Prostate gland (tissue), 2 donors: Measurements from ENCODE around the gene AK8. TPM values are rescaled to one million over a fixed set of nuclear protein-coding genes. Genes with fewer than 3 reads are reported as not detected.
A peak's percentile ranks its signal among the peaks of the same experiment; 100 is the strongest.

ENCODE experiments used
- DNase-seq: peaks from one replicate; pipeline ENCODE4 v3.0.0-alpha.2; 2019; ENCODE audit warnings: low spot score
- H3K27ac ChIP-seq, 2 donors: fragments of 200-600 bp; sonication (generic); 2 replicates each; pipeline ENCODE4 v1.5.1; 2017 to 2019
- H3K27me3 ChIP-seq: fragments of 200-600 bp; sonication (generic); replicated peaks from 2 replicates; pipeline ENCODE4 v1.5.1; 2019; ENCODE audit not compliant: insufficient read depth
- H3K36me3 ChIP-seq, 2 donors: fragments of 200-600 bp; sonication (generic); 1 replicate in 1 of 2; 2 replicates in 1 of 2; pipeline versions ENCODE4 v1.5.1 to v1.8.1; 2017 to 2019
- H3K4me1 ChIP-seq: fragments of 200-600 bp; sonication (generic); replicated peaks from 2 replicates; pipeline ENCODE4 v1.5.1; 2019
- H3K4me3 ChIP-seq, 2 donors: fragments of 200-600 bp; sonication (generic); 2 replicates each; pipeline ENCODE4 v1.5.1; 2017 to 2019
- H3K9me3 ChIP-seq: fragments of 200-600 bp; sonication (generic); 2 replicates; pipeline ENCODE4 v1.5.1; 2017
- POLR2A ChIP-seq: fragments of 450-650 bp; IDR thresholded peaks from one replicate; pipeline ENCODE4 v1.6.1; 2016; ENCODE audit warnings: antibody characterized with exemption, mild to moderate bottlenecking
- POLR2AphosphoS5 ChIP-seq: sonication (generic); formaldehyde crosslinking; IDR thresholded peaks from one replicate; pipeline ENCODE4 v1.6.1; 2017; ENCODE audit warnings: antibody characterized with exemption
- WGBS: methylation state at CpG from one replicate; pipeline ENCODE4 v1.1.5; 2018; 5-methylcytosine and 5-hydroxymethylcytosine counted together
- intact Hi-C: fragments of 100-400 bp; cut with DNase I; formaldehyde crosslinking; loops from one replicate; pipeline ENCODE4 v1.14.2; 2022
- total RNA-seq, 2 donors: library from RNA; depleted of rRNA; stranded (reverse); fragments of >200 nt; gene quantifications; one replicate each; pipeline ENCODE4 v1.1.0, GENCODE V29; 2016
- TF ChIP-seq, protein P1 (sequence below), 4 experiments: fragments of 200-600 bp in 2 of 4; fragments of 450-650 bp in 2 of 4; sonication (generic) in 2 of 4; IDR thresholded peaks; 1 replicate in 3 of 4; 2 replicates in 1 of 4; pipeline ENCODE4 v1.5.1; 2016 to 2019; ENCODE audit warnings: antibody characterized with exemption in 4 of 4, mild to moderate bottlenecking in 2 of 4, moderate library complexity in 2 of 4

AK8 gene
- total RNA-seq, 2 donors from 2014 or later = 3.3 to 4.1 TPM

GRCh38 chr9:132896906-132897305, 18.8 kb upstream of the AK8 start:
- Histone ChIP-seq H3K27ac (no peak overlapping the region), H3K27me3 (no peaks in the 10 kb centered on the region), H3K9me3 (no peaks in the 10 kb centered on the region), H3K4me1 (no peaks in the 10 kb centered on the region), H3K36me3 (peaks cover 5 to 8% of the 10 kb centered on the region in 2 donors), H3K4me3 (no peak overlapping the region)
- intact Hi-C loops = no loop called here
- no peak for DNase-seq
- WGBS = 44% methylated on average over 6 of the region's 6 CpGs
- no peak for TF ChIP-seq POLR2A
- TF ChIP-seq, protein P1, sequence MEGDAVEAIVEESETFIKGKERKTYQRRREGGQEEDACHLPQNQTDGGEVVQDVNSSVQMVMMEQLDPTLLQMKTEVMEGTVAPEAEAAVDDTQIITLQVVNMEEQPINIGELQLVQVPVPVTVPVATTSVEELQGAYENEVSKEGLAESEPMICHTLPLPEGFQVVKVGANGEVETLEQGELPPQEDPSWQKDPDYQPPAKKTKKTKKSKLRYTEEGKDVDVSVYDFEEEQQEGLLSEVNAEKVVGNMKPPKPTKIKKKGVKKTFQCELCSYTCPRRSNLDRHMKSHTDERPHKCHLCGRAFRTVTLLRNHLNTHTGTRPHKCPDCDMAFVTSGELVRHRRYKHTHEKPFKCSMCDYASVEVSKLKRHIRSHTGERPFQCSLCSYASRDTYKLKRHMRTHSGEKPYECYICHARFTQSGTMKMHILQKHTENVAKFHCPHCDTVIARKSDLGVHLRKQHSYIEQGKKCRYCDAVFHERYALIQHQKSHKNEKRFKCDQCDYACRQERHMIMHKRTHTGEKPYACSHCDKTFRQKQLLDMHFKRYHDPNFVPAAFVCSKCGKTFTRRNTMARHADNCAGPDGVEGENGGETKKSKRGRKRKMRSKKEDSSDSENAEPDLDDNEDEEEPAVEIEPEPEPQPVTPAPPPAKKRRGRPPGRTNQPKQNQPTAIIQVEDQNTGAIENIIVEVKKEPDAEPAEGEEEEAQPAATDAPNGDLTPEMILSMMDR (IDR thresholded peaks at IDR 0.05) = no peak
- TF ChIP-seq POLR2AphosphoS5 = no peak

- WGBS = 81% methylated on average over 13 of the region's 13 CpGs
- Histone ChIP-seq H3K4me1 (no peaks in the 10 kb centered on the region), H3K9me3 (no peaks in the 10 kb centered on the region), H3K27ac (no peak overlapping the region), H3K4me3 (no peak overlapping the region), H3K27me3 (no peaks in the 10 kb centered on the region), H3K36me3 (peaks cover 5 to 8% of the 10 kb centered on the region in 2 donors)
- TF ChIP-seq, protein P1 (IDR thresholded peaks at IDR 0.05) = no peak
- no peak for TF ChIP-seq POLR2A
- no peak for TF ChIP-seq POLR2AphosphoS5
- intact Hi-C loops = no loop called here
- DNase-seq = no peak
These were observed 18.2 kb upstream of the AK8 start for GRCh38 chr9:132896264-132896663.

DNA sequence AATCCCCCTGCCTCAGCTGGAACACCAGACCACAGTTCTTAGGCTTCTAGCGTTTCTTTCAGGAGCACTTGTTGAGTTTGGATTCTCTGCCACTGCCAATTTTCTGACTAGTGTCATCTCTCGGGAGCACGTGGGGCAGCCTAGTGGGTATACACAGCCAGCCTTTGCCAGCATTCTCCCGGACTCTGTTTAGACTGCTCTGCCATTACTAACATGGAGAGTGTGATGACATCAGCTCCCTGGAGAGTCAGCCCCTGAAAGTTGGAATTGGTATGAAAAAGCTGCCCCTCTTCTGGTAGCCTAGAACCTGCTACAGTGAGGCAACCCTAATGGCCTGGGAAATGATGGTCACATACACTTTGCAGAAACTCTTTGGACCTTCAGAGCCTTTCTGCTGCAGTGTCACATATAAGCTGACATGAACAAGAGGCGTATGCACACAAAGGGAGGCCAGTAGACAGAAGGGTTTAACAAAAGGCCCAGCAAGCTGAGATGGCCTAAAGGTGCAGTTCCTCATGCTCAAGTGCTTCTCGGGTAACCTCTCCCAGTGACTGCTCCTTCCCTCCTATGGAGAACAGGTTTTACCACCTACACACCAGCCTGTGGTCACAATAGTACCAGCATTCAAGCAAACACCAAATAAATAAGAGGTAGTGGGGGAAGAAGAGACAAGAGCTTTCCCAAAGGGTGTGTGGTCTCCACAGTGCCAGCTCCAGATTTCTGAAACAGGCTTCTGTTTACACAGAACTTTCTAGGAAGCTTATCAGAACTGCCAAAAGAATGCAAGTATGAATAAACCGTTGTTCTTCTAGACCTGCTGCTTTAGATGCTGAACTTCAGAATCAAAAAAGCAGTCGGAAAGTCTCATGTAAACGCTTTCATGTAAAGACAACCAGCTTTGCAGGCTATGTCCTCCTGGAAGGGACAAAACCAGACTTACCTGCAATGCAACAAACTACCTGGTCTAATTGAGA, 17.1 kb upstream of the AK8 start:
- Histone ChIP-seq H3K36me3 (peaks cover under 1 to 5% of the 10 kb centered on the region in 2 donors), H3K27me3 (no peaks in the 10 kb centered on the region), H3K4me3 (no peak overlapping the region), H3K4me1 (no peaks in the 10 kb centered on the region), H3K9me3 (no peaks in the 10 kb centered on the region), H3K27ac (no peak overlapping the region)
- DNase-seq = no peak
- 45% methylated on average over 9 of the region's 9 CpGs for WGBS
- TF ChIP-seq POLR2A (no peak), POLR2AphosphoS5 (no peak)
- TF ChIP-seq, protein P1 (IDR thresholded peaks at IDR 0.05) = no peak
- intact Hi-C loops = no loop called here

DNA sequence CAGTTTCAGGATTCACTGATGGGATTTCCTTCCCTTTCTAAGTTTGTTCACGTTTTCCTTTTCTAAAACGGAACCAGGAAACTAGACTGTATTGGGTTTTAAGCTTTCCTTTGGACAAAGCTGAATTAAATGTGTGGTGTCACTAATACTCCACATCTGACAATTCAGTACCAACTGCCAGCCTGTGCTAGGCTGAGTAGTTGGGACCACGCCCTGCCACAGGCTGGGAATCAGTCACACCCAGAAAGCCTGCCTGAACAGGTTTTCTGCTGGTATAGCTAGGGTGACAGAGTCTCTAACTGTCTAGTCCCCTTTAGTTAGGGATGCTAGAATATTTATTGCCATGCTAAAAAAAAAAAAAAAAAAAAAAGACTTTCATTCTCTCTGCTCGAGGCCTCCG, 16.3 kb upstream of the AK8 start:
- no peak for TF ChIP-seq POLR2A
- TF ChIP-seq, protein P1 (IDR thresholded peaks at IDR 0.05) = no peak
- no peak for TF ChIP-seq POLR2AphosphoS5
- intact Hi-C loops = no loop called here
- peak; percentile 57 for DNase-seq
- Histone ChIP-seq H3K36me3 (peaks cover 0 to 3% of the 10 kb centered on the region in 2 donors), H3K9me3 (no peaks in the 10 kb centered on the region), H3K4me1 (no peaks in the 10 kb centered on the region), H3K27ac (no peak overlapping the region), H3K27me3 (no peaks in the 10 kb centered on the region), H3K4me3 (no peak overlapping the region)
- WGBS = 44% methylated on average over 5 of the region's 5 CpGs

- 68% methylated on average over 9 of the region's 9 CpGs for WGBS
- TF ChIP-seq POLR2AphosphoS5 (no peak), POLR2A (no peak)
- TF ChIP-seq, protein P1 (IDR thresholded peaks at IDR 0.05) = no peak
- Histone ChIP-seq H3K36me3 (no peaks in the 10 kb centered on the region), H3K4me3 (no peak overlapping the region), H3K27me3 (no peaks in the 10 kb centered on the region), H3K9me3 (no peaks in the 10 kb centered on the region), H3K27ac (no peak overlapping the region), H3K4me1 (no peaks in the 10 kb centered on the region)
- intact Hi-C loops = no loop called here
- DNase-seq = no peak
These were observed 14.3 kb upstream of the AK8 start for GRCh38 chr9:132892400-132892799.
